GM18505 (cell line): ENCODE results near the gene KLF18.
"Not testable (repeated sequence)": the region's sequence is repeated elsewhere in the genome, so short reads cannot be mapped to it uniquely, and the experiment has no call there.

Experiments
- ATAC-seq: cut with Tn5 transposase; IDR thresholded peaks from one replicate; pipeline ENCODE4 v1.9.1; 2021; ENCODE audit not compliant: unreplicated experiment
- POLR2A ChIP-seq: IDR thresholded peaks from 4 replicates; pipeline ENCODE4 v1.6.1; 2011; ENCODE audit warnings: borderline replicate concordance; ENCODE audit not compliant: insufficient read depth, insufficient read length; ENCODE audit errors: extremely low read depth

Gene KLF18

GRCh38 chr1:44144962-44145756, 3.7 kb upstream of the KLF18 start:
- no peak for ATAC-seq
- no peak for TF ChIP-seq POLR2A

- ATAC-seq = not testable (repeated sequence)
These were observed 1.9 kb downstream of the KLF18 start for GRCh38 chr1:44139565-44139964.

DNA sequence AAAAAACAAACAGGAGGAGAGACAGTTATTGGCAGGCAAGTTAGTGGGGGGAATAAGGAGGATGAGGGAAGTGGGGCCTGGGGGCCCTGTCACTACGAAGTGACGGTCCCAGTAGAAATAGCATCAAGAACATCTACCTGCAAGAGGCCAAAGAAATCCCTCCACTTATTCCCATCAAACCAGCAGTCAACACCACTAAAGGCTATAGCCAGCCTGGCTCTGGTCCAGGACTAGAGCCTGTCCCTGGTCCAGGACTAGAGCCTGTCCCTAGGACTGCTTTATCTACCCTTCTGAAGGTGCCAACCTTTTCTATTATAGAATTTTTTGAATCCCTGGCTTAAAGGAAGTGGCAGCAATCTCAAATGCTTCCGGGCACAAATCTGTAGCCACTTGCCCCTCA, 3.2 kb downstream of the KLF18 start:
- no peak for ATAC-seq
- TF ChIP-seq POLR2A = no peak

GRCh38 chr1:44135886-44136285, 5.5 kb downstream of the KLF18 start:
- no peak for ATAC-seq
- TF ChIP-seq POLR2A = no peak

DNA sequence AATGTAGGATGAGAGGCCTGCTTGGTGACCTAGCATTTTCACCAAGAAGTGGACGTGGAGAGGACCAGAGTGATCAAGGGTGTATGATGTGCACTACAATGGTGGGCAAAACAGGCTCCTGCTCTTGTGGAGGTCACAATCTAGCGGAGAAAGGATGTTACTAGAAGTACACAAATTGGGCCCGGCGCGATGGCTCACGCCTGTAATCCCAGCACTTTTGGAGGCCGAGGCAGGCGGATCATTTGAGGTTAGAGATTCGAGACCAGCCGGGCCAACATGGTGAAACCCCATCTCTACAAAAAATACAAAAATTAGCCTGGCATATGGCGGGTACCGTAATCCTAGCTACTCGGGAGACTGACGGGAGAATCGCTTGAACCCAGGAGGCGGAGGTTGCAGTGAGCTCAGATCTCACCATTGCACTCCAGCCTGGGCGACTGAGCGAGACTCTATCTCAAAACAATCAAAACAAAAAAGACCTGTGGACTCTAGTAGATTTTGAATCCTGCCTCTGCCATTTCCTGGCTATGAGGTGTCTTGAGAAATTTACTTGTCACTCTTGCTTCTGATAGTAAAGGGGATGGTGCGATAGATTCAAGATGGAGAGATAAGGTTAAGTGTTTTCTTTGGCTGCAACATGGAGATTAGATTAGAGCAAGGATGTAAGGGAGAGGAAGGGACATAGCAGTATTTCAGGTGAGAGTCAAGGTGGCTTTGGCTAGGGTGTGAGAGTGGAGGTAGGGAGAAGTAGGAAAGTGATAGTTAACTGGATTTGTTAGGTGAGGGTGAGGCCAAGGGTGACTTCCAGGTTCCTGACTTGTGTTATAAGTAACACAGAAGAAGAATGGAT, 7.1 kb downstream of the KLF18 start:
- no peak for ATAC-seq

DNA sequence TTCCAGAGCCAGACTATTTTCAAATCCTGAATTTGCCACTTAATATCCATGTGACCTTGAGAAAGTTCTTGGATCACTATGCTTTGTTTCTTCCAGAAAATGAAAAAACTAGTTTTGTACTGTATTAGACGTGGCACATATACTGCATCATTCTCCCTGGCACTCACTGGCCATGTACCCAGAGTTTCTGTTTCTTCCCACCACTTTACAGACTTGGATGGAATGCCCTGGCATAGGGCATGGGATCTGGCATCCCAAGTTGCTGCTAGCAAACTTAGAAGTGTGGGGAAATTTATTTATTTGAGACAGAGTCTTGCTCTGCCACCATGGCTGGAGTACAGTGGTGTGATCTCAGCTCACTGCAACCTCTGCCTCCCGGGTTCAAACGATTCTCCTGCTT, 10.0 kb downstream of the KLF18 start:
- no peak for ATAC-seq
- no peak for TF ChIP-seq POLR2A

More for the DNA sequence above, 7.1 kb downstream of the KLF18 start:
- TF ChIP-seq POLR2A = no peak

GRCh38 chr1:44129616-44130500, 11.6 kb downstream of the KLF18 start:
- no peak for ATAC-seq
- TF ChIP-seq POLR2A = no peak

DNA sequence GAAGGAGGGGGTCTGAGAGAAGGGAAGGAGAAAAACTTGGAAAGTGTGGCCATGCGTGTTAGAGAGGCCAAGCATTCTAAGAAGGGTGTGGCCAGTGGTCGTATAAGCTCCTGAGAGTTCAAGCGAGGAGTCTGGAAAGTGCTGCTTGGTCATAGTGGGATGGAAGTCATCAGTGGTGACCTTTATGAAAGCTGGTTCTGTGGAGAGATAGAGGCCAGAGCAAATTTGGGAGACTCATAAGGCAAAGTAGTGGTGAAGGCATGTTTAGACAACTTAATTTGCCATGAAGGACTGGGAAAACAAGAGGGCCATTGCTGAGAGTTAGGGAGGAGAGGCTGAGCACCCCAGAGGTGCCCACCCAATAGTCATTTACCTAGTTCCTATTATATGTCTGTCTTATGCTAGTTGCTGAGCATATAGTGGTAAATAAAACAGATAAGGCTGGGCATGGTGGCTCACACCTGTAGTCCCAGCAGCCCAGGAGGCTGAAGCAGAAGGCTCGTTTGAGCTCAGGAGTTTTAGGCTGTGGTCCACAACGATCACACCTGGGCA, 21.0 kb downstream of the KLF18 start:
- no peak for TF ChIP-seq POLR2A
- no peak for ATAC-seq

- TF ChIP-seq POLR2A = no peak
- ATAC-seq = no peak
These were observed 21.9 kb downstream of the KLF18 start for GRCh38 chr1:44119525-44119924.

DNA sequence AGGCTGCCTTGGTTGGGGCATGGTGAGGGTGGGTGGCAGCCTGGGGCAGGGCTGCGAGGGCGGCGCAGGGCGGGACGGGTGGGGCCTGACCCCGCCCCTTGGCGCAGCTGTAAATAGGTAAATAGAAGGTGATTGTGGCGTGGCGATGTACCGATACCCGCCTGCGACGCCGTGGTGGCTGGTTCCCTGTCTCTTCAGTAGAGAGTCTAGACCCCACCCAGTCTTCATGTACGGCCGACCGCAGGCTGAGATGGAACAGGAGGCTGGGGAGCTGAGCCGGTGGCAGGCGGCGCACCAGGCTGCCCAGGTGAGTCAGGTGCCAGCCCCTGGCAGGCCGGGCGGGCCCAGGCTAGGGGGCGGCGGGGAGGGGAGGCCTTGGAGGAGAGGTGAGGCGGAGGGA, 22.7 kb downstream of the KLF18 start, which contains the start of gene KLF17:
TSS of gene KLF17 (plus strand) at position 140 of the 400 bp plus-strand sequence. CDS start at position 227, 87 bp downstream.
- TF ChIP-seq POLR2A = no peak
- ATAC-seq = no peak

DNA sequence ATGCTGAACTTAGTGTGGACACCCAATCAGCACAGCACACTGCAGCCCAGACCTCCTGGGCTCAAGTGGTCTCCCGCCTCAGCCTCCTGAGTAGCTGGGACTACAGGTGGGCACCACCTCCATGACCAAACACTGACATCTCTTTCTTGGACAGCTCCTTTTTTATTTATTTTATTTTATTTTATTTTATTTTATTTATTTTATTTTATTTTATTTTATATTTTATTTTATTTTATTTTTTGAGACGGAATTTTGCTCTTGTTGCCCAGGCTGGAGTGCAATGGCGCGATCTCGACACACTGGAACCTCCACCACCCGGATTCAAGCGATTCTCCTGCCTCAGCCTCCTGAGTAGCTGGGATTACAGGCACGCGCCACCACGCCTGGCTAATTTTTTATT, 24.2 kb downstream of the KLF18 start:
- not testable (repeated sequence) for ATAC-seq

DNA sequence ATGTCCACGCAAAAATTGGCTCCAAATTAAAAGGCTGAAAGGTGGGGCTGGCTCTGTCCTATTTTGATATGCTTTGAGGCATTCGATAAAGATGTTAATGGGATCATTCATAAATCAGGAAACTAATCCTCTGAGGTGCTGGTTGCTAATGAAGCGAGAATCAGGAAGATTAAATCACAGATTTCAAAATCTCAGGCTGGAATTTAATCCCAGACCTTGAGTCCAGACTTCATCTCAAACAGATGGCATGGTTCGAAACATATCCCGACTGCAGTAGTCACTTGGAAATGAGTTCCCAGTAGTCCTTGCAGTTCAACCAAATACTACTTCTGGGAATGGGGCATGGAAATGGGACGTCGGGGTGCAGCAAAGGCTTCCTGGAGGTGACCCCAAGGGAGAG, 27.3 kb downstream of the KLF18 start:
- no peak for TF ChIP-seq POLR2A
- ATAC-seq = no peak

DNA sequence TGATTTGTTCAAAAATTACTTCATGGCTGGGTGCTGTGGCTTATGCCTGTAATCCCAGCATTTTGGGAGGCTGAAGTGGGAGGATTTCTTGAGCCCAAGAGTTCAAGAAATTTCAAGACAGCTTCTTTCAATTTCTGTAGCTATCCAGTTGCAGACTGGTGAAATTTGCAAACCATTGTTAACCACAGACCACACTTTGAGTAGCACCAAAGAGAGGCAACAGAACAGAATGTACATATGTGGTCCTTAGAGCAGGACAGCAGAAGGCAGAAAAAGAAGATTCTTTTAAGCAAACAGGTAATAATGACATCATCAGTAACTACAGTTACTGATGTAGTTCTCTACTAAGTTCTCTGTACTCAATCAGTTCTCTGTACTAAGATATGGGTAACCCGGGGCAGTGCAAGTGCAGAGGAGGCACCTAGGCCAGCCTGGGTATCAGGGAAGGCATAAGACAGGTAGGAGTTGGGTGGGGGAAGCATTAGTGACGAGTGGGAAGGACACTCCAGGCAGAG, 28.3 kb downstream of the KLF18 start:
- no peak for TF ChIP-seq POLR2A
- no peak for ATAC-seq

DNA sequence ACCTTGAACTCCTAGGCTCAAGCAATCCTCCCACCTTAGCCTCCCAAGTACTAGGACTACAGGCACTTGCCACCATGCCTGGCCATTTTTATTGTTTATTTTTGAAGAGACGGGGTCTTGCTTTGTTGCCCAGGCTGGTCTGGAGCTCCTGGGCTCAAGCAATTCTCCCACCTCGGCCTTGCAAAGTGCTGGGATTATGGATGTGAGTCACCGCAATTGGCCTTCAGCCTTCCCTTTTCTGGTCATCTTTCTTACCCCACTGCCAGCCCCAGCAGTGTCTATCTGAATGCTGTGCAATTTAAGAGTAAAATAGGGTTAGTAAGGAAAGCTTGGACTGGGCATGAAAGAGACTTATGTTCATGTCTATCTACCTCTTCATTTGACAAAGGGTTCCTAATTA, 28.9 kb downstream of the KLF18 start:
- no peak for TF ChIP-seq POLR2A
- ATAC-seq = no peak
